DMS79 (cell line): Measurements from ENCODE around the gene NR4A1.
"Not testable (repeated sequence)": the region's sequence is repeated elsewhere in the genome, so short reads cannot be mapped to it uniquely, and the experiment has no call there.

Experiments used
- DNase-seq: peaks from one replicate; lab custom pipeline; 2025; lab: John Stamatoyannopoulos, UW

Gene NR4A1

GRCh38 chr12:52097045-52097666 lies 45.9 kb downstream of the NR4A1 start:
- no peak for DNase-seq

GRCh38 chr12:52104431-52105089 lies 53.3 kb downstream of the NR4A1 start:
- not testable (repeated sequence) for DNase-seq
